Thyroid gland (tissue), 4 donors: Measurements from ENCODE around the gene RDH13.

Experiments used
- POLR2A ChIP-seq, 2 donors: fragments of 450-650 bp; IDR thresholded peaks; one replicate each; pipeline ENCODE4 v1.6.1; 2017; ENCODE audit warnings: antibody characterized with exemption in 2 of 2, mild to moderate bottlenecking in 2 of 2, moderate library complexity in 1 of 2
- TF ChIP-seq, protein P1 (sequence below), 6 experiments: fragments of 200-600 bp in 3 of 6; fragments of 450-650 bp in 3 of 6; sonication (generic) in 3 of 6; IDR thresholded peaks; one replicate each; pipeline ENCODE4 v1.5.1; 2016 to 2019; ENCODE audit warnings: antibody characterized with exemption in 6 of 6, mild to moderate bottlenecking in 2 of 6, inconsistent platforms in 1 of 6, moderate library complexity in 1 of 6

DNA sequence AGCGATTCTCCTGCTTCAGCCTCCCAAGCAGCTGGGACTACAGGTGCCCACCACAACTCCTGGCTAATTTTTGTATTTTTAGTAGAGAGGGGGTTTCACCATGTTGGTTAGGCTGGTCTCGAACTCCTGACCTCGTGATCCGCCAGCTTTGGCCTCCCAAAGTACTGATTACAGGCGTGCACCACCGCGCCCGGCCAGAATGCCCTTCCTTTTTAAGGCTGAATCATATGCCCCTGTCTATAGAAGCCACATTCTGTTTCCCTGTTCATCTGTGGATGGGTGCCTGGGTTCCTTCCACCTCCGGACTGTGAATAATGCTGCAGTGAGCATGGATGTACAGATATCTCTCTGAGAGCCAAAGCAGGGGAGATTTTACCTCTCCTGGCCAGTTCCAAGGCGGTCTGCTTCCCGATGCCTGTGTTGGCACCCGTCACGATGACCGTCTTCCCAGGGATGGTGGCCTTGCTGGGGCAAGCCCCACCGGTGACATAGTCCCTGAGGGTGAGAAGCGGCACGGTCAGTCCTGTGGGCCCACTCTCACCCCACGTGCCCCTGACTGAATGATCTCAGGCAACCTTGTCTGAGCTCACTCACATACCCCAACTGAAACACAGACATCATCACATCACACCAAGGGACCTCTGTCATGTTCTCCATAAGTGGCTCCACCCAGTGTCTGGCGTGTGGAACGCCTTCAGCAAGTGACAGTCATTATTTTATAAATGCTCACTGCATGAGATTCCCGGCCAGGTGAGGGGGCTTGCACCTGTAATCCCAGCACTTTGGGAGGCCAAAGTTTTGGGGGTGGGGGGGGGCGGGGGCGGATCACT, 4.0 kb downstream of the RDH13 start:
- TF ChIP-seq POLR2A (IDR thresholded peaks at IDR 0.05) = no peak
- TF ChIP-seq, protein P1, sequence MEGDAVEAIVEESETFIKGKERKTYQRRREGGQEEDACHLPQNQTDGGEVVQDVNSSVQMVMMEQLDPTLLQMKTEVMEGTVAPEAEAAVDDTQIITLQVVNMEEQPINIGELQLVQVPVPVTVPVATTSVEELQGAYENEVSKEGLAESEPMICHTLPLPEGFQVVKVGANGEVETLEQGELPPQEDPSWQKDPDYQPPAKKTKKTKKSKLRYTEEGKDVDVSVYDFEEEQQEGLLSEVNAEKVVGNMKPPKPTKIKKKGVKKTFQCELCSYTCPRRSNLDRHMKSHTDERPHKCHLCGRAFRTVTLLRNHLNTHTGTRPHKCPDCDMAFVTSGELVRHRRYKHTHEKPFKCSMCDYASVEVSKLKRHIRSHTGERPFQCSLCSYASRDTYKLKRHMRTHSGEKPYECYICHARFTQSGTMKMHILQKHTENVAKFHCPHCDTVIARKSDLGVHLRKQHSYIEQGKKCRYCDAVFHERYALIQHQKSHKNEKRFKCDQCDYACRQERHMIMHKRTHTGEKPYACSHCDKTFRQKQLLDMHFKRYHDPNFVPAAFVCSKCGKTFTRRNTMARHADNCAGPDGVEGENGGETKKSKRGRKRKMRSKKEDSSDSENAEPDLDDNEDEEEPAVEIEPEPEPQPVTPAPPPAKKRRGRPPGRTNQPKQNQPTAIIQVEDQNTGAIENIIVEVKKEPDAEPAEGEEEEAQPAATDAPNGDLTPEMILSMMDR (IDR thresholded peaks at IDR 0.05) = no peak
